Fibroblast of villous mesenchyme (primary cell): Measurements from ENCODE around the gene PDRG1. TPM values are rescaled to one million over a fixed set of nuclear protein-coding genes. Genes with fewer than 3 reads are reported as not detected.
A peak's percentile ranks its signal among the peaks of the same experiment; 100 is the strongest.
"Not testable (repeated sequence)": the region's sequence is repeated elsewhere in the genome, so short reads cannot be mapped to it uniquely, and the experiment has no call there.

Source experiments
- DNase-seq: peaks from one replicate; pipeline ENCODE4 v3.0.0-alpha.2; 2010; ENCODE audit warnings: low read depth
- H3K4me3 ChIP-seq: 2 replicates; pipeline ENCODE4 v1.5.1; 2011; ENCODE audit warnings: low read depth, mild to moderate bottlenecking, low read length
- total RNA-seq: library from RNA; depleted of rRNA; stranded (reverse); fragments of >200 nt; gene quantifications from 2 replicates; pipeline ENCODE4 v1.2.3, GENCODE V29; 2012
- TF ChIP-seq, protein P1 (sequence below): IDR thresholded peaks from 2 replicates; pipeline ENCODE4 v1.5.1; 2012; ENCODE audit warnings: low read depth, mild to moderate bottlenecking, low read length; ENCODE audit not compliant: insufficient read depth

PDRG1 gene
- total RNA-seq, 1 donor: 3.5 TPM

DNA sequence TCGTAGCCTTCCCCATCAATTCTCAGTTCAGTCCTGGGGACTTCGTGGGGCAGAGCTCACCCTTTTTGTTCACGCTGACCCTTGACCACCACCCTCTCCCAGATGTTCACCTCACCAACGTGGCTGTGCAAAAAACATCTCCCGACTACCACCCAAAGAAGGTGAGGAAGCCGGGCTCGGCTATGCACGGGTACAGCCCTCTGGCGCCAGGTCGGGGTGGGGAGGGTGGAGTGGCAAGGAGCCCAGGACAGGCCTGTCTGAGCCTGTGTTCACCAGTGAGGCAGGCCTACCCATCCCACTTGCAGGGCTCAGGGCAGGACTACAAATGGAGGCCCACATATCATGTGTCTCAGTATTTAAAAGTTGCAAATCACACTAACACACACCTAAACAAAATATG is 18.1 kb downstream of the PDRG1 start:
- no peak overlapping the region for H3K4me3 ChIP-seq
- no peak for DNase-seq
- TF ChIP-seq, protein P1, sequence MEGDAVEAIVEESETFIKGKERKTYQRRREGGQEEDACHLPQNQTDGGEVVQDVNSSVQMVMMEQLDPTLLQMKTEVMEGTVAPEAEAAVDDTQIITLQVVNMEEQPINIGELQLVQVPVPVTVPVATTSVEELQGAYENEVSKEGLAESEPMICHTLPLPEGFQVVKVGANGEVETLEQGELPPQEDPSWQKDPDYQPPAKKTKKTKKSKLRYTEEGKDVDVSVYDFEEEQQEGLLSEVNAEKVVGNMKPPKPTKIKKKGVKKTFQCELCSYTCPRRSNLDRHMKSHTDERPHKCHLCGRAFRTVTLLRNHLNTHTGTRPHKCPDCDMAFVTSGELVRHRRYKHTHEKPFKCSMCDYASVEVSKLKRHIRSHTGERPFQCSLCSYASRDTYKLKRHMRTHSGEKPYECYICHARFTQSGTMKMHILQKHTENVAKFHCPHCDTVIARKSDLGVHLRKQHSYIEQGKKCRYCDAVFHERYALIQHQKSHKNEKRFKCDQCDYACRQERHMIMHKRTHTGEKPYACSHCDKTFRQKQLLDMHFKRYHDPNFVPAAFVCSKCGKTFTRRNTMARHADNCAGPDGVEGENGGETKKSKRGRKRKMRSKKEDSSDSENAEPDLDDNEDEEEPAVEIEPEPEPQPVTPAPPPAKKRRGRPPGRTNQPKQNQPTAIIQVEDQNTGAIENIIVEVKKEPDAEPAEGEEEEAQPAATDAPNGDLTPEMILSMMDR: no peak

DNA sequence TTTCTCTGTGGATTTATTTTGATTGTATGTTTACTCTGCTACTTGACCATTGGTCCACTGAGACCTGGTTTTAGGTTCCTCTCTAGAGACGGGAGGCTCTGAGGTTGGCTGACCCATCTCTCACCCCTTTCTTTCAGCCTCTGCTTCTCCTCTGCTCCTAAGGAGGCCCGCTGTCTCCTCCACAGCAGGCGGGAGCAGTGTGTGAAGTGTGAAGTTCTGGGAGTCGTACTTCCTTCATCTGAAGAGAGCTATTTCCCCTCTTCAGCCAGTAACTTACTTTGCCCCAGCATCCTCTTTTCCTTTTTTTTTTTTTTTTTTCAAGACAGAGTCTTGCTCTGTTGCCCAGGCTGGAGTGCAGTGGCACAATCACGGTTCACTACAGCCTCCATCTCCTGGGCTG is 21.1 kb downstream of the PDRG1 start:
- no peak overlapping the region for H3K4me3 ChIP-seq
- no peak for DNase-seq
- TF ChIP-seq, protein P1: no peak

DNA sequence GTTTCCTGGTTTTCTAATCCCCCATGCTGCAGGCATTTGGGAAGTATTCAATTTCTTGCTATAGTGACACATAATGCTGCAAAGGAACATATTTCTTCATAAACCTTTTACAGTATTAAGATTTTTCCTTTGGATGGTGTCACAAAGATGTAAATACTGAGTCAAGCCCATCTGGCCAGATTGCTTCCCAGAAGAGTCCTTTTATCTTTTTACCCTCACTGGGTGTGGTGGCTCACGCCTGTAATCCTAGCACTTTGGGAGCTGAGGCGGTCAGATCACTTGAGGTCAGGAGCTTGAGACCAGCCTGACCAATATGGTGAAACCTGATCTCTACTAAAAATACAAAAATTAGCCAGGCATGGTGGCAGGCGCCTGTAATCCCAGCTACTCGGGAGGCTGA is 22.2 kb downstream of the PDRG1 start:
- DNase-seq: peak; percentile 47
- H3K4me3 ChIP-seq: not testable (repeated sequence)

DNA sequence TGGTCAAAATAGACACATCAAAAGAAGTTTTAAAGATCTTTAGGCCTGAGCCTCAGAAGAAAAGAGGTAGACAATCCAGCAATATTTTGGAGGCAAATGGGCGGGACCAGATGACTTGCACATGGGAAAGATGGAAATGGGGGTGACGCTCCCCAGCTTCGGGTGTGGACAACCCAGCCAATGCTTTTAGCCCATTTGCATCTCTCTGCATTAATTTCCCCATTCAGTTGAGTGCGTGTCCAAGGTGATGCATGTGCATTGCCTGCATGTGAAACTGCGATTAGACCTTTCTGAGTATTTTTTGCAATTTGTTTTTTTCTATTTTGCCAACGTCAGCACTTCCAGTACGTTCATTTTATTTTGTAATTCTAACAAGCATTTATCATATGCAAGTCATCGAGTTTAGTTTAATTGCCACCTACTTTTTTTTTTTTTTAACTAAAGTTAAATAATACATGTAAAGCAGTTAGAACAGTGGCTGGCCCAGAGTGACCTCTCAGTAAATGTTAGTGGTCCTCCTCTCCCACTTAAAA is 24.2 kb downstream of the PDRG1 start:
- TF ChIP-seq, protein P1: no peak

DNA sequence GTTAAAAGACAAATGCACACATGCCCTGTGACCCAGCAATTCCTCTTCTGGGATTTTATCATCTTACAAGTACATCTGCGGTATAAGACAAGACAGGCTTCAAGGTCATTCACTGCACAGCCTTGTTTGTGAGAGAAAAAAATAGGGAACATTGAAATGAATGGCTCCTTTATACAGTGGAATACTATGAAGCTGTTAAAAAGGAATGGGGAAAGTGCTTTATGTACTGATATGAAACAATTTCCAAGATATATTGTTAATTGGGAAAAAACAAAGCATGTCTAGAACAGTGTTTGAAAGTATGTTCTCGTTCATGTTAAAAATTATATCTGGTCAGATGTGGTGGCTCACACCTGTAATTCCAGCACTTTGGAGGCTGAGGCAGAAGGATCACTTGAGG is 25.4 kb downstream of the PDRG1 start:
- TF ChIP-seq, protein P1: no peak
- DNase-seq: no peak
- no peak overlapping the region for H3K4me3 ChIP-seq

More for the DNA sequence above, 24.2 kb downstream of the PDRG1 start:
- DNase-seq: no peak
- no peak overlapping the region for H3K4me3 ChIP-seq

DNA sequence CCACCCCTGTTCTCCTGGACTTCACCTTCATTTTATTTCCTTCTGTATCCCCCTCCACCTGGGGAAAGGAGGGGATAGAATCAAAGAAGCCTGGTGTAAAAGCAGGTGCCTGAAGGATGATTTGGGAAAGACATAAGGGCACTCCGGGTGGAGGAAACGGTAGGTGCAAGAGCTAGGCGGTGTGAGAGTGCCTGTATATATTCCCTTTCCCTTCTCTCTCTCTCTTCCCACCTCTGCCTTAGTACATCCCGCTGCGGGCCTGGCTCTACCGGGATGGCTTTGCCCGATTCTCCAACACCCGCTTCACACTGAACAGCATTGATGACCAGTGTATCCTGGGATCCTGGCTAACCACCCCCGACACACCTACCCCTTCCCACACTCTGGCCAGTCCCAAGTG is 26.2 kb downstream of the PDRG1 start:
- no peak for DNase-seq
- no peak overlapping the region for H3K4me3 ChIP-seq
- TF ChIP-seq, protein P1: no peak

DNA sequence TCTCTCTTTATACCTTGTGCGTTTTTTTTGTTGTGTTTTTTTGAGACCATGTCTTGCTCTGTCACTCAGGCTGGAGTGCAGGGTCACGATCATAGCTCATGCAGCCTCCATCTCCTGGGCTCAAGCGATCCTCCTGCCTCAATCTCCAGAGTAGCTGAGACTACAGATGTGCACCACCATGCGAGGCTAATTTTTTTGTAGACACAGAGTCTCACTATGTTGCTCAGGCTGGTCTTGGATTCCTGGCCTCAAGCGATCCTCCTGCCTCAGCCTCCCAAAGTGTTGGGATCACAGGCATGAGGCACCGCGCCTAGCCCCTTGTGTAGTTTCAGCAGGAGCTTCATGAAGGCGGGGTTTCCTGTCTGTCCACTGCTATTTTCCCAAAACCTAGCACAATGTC is 27.3 kb downstream of the PDRG1 start:
- H3K4me3 ChIP-seq: no peak overlapping the region
- TF ChIP-seq, protein P1: no peak
- DNase-seq: no peak
